RWPE2 (cell line): ENCODE data around the gene COL8A1.

Source experiments
- ATAC-seq: fragments of 200-7000 bp; cut with Tn5 transposase; 3 replicates; pipeline ENCODE4 v1.9.1; 2021; ENCODE audit warnings: low read depth
- DNase-seq: peaks from one replicate; pipeline ENCODE4 v3.0.0-alpha.2; 2020; ENCODE audit warnings: low spot score
- H3K27ac ChIP-seq: fragments of 450-650 bp; 2 replicates; pipeline ENCODE4 v1.5.1; 2017; ENCODE audit warnings: mild to moderate bottlenecking; ENCODE audit not compliant: poor library complexity, severe bottlenecking
- H3K27me3 ChIP-seq: fragments of 250-450 bp; sonication (Bioruptor Pico); 2 replicates; pipeline ENCODE4 v1.5.1; 2021; ENCODE audit warnings: mild to moderate bottlenecking, moderate library complexity; ENCODE audit not compliant: insufficient read depth, poor library complexity, severe bottlenecking
- H3K36me3 ChIP-seq: fragments of 250-450 bp; sonication (Bioruptor Pico); 2 replicates; pipeline ENCODE4 v1.5.1; 2020; ENCODE audit warnings: low read depth, mild to moderate bottlenecking, moderate library complexity
- H3K4me1 ChIP-seq: fragments of 250-450 bp; sonication (Bioruptor Pico); 2 replicates; pipeline ENCODE4 v1.5.1; 2021; ENCODE audit warnings: mild to moderate bottlenecking, moderate library complexity; ENCODE audit not compliant: insufficient read depth, poor library complexity, severe bottlenecking
- H3K4me3 ChIP-seq: fragments of 250-450 bp; sonication (Bioruptor Pico); 2 replicates; pipeline ENCODE4 v1.5.1; 2021; ENCODE audit warnings: mild to moderate bottlenecking, moderate library complexity; ENCODE audit not compliant: severe bottlenecking
- H3K9me3 ChIP-seq: fragments of 250-450 bp; sonication (Bioruptor Pico); 2 replicates; pipeline ENCODE4 v1.5.1; 2021; ENCODE audit warnings: mild to moderate bottlenecking, moderate library complexity; ENCODE audit not compliant: severe bottlenecking
- TF ChIP-seq, protein P1 (sequence below): fragments of 450-650 bp; IDR thresholded peaks from one replicate; pipeline ENCODE4 v1.5.1; 2017; ENCODE audit warnings: mild to moderate bottlenecking, moderate library complexity; ENCODE audit not compliant: poor library complexity, severe bottlenecking

COL8A1 gene

DNA sequence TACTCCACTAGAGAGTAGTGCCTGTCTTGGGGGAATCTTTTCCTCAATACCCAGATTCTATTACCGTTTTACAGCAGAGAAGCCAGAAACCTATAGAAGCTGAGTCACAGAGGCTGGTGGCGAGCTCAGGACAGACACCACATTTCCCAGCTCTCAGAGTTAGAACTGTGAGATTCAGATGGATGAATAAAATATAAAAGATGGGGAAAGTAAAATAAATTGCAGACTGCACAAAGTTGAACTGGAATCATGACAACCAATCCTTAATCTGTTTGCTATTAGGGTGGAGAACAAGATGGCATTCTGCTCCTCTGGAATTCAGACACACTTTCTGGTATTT is 138.8 kb downstream of the COL8A1 start:
- no peak overlapping the region for H3K27ac ChIP-seq
- TF ChIP-seq, protein P1, sequence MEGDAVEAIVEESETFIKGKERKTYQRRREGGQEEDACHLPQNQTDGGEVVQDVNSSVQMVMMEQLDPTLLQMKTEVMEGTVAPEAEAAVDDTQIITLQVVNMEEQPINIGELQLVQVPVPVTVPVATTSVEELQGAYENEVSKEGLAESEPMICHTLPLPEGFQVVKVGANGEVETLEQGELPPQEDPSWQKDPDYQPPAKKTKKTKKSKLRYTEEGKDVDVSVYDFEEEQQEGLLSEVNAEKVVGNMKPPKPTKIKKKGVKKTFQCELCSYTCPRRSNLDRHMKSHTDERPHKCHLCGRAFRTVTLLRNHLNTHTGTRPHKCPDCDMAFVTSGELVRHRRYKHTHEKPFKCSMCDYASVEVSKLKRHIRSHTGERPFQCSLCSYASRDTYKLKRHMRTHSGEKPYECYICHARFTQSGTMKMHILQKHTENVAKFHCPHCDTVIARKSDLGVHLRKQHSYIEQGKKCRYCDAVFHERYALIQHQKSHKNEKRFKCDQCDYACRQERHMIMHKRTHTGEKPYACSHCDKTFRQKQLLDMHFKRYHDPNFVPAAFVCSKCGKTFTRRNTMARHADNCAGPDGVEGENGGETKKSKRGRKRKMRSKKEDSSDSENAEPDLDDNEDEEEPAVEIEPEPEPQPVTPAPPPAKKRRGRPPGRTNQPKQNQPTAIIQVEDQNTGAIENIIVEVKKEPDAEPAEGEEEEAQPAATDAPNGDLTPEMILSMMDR: no peak
- peaks cover 4% of the 10 kb centered on the region; the same call in 1 of the 2 replicates for H3K36me3 ChIP-seq

GRCh38 chr3:99777708-99778107 is 139.3 kb downstream of the COL8A1 start:
- DNase-seq (no peak), ATAC-seq (no peak)
- no peaks in the 10 kb centered on the region for H3K27me3 ChIP-seq
- no peak overlapping the region for H3K4me3 ChIP-seq
- H3K36me3 ChIP-seq: peaks cover 4% of the 10 kb centered on the region; the same call in 1 of the 2 replicates
- H3K4me1 ChIP-seq: no peaks in the 10 kb centered on the region
- no peak overlapping the region for H3K27ac ChIP-seq
- no peaks in the 10 kb centered on the region for H3K9me3 ChIP-seq
- TF ChIP-seq, protein P1: no peak

More for the DNA sequence above, 138.8 kb downstream of the COL8A1 start:
- Histone ChIP-seq H3K27me3 (no peaks in the 10 kb centered on the region), H3K4me1 (no peaks in the 10 kb centered on the region), H3K9me3 (no peaks in the 10 kb centered on the region), H3K4me3 (no peak overlapping the region)
- DNase-seq (no peak), ATAC-seq (no peak)

GRCh38 chr3:99780749-99781148 is 142.4 kb downstream of the COL8A1 start:
- no peak overlapping the region for H3K4me3 ChIP-seq
- H3K27ac ChIP-seq: no peak overlapping the region
- H3K27me3 ChIP-seq: no peaks in the 10 kb centered on the region
- DNase-seq: no peak
- H3K36me3 ChIP-seq: peaks cover 9% of the 10 kb centered on the region
- no peaks in the 10 kb centered on the region for H3K4me1 ChIP-seq
- H3K9me3 ChIP-seq: no peaks in the 10 kb centered on the region
- TF ChIP-seq, protein P1: no peak
- ATAC-seq: no peak

DNA sequence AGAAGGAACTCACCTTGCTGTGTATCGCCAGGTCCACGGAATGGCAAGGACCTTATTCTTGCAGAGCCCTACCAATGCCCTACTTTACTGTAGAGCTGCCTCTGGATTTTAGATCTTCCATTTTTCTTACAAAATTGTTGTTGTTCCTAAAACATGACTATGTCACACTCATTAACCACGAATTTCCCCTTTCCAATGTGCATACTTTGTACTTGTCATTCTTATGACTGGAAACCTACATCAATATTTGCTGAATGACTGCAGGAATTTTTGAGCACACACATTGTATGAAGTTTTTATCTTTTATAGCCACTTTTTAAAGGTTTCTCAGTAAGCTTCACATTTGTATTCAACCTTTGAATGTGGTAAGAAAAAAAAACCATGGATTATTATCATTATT is 143.4 kb downstream of the COL8A1 start:
- Histone ChIP-seq H3K9me3 (no peaks in the 10 kb centered on the region), H3K4me3 (no peak overlapping the region), H3K27me3 (no peaks in the 10 kb centered on the region), H3K4me1 (no peaks in the 10 kb centered on the region), H3K36me3 (peaks cover 15% of the 10 kb centered on the region), H3K27ac (no peak overlapping the region)
- DNase-seq (no peak), ATAC-seq (no peak)
- TF ChIP-seq, protein P1: no peak

DNA sequence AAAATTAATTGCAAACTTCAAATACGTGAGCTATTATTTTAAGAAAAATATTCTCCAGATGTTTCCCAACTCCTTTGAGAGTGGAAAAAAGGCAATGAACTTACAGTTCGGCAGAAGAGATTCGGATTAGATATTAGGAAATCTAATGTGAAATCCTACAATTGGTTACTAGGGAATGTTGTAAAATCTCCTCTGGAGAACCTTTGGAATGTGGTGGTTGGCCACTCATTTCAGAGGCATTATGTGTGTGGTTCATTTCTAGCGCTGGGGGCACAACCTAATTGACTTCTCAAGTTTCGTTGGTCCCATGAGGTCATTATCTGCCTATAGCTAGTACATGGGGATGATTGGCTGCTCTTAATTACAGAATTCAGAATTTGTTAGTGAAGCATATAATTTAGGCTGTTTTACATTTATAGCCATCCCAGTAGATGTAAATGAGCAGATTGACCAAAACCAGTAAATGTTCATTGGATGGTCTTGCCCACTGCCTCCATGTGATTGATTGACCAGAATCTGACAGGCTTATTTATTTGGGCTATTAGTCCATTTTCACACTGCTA is 144.7 kb downstream of the COL8A1 start:
- DNase-seq (no peak), ATAC-seq (no peak)
- Histone ChIP-seq H3K27ac (no peak overlapping the region), H3K4me1 (no peaks in the 10 kb centered on the region), H3K9me3 (no peaks in the 10 kb centered on the region), H3K4me3 (no peak overlapping the region), H3K36me3 (peaks cover 11% of the 10 kb centered on the region), H3K27me3 (no peaks in the 10 kb centered on the region)
- TF ChIP-seq, protein P1: no peak
